ENCODE measurements around the gene ARID1B. TPM values are rescaled to one million over a fixed set of nuclear protein-coding genes. Genes with fewer than 3 reads are reported as not detected.

ARID1B gene
- total RNA-seq, 1 experiment from 2014 or later = 42.8 TPM

- Histone ChIP-seq H3K9me3 (ENCODE audit: insufficient read depth, low read depth) (0 out of 2 replicates have a peak, but pooled peaks cover 3% of the 10 kb centered on the region), H3K27me3 (ENCODE audit: insufficient read depth, low read depth) (no peaks in the 10 kb centered on the region), H3K4me3 (peak overlapping the region; percentile 96), H3K4me2 (peak overlapping the region; percentile 82), H3K27ac (peak overlapping the region; percentile 90), H4K20me1 (ENCODE audit: insufficient read depth) (0 out of 2 replicates have a peak, but pooled peaks cover 3% of the 10 kb centered on the region), H3K9me2 (ENCODE audit: insufficient read depth) (no peaks in the 10 kb centered on the region), H3K79me2 (ENCODE audit: low read depth) (peaks cover 49% of the 10 kb centered on the region), H3K36me3 (ENCODE audit: low read depth) (peaks cover 11% of the 10 kb centered on the region; the same call in 1 of the 2 replicates), H3F3A (ENCODE audit: insufficient read depth, low read depth) (peaks cover 11% of the 10 kb centered on the region; the same call in 1 of the 2 replicates), H3K4me1 (replicated peaks; ENCODE audit: insufficient read depth) (peaks cover 20% of the 10 kb centered on the region; the same call in 1 of the 2 replicates), H2AFZ (peak overlapping the region; percentile 100)
- peak; percentile 69 to 72 for DNase-seq
- ChIA-PET CTCF (interaction anchor here (0.6 kb wide), 1 partner anchor 77 kb away, joined by 9 read pairs; no protein-coding TSS in a partner anchor), POLR2A (ENCODE audit: unreplicated experiment) (interaction anchor here (0.6 to 1.2 kb wide), 3 partner anchors 50 to 245 kb away, joined by 3 to 10 read pairs (median 3); partner anchors contain the start of gene ARID1B)
- BruUV-seq (replicated peaks) = no TSS peak
- intact Hi-C loops (cut with micrococcal nuclease; ENCODE audit: unreplicated experiment) = loop anchor here (1.0 to 10.0 kb wide), 7 partner anchors 68 to 1240 kb away; no protein-coding TSS in a partner anchor
- TF ChIP-seq EZH2 (IDR thresholded peaks at IDR 0.05; ENCODE audit: low read depth) = no peak
- no peak for TF ChIP-seq CTCF (conservative IDR thresholded peaks at IDR 0.05)
Measured at GRCh38 chr6:157021993-157022740, 245.0 kb downstream of the ARID1B start.

GRCh38 chr6:157023958-157024357 lies 246.8 kb downstream of the ARID1B start:
- no peak for DNase-seq
- H3K4me1 ChIP-seq (replicated peaks; ENCODE audit: insufficient read depth) = peaks cover 20% of the 10 kb centered on the region; the same call in 1 of the 2 replicates
- CTCF ChIA-PET = no interaction called here

More at GRCh38 chr6:157023958-157024357, 246.8 kb downstream of the ARID1B start:
- peaks cover 11% of the 10 kb centered on the region; the same call in 1 of the 2 replicates for H3K36me3 ChIP-seq (ENCODE audit: low read depth)
- 0 out of 2 replicates have a peak, but pooled peaks cover 3% of the 10 kb centered on the region for H4K20me1 ChIP-seq (ENCODE audit: insufficient read depth)
- no peaks in the 10 kb centered on the region for H3K9me2 ChIP-seq (ENCODE audit: insufficient read depth)
- peaks cover 11% of the 10 kb centered on the region; the same call in 1 of the 2 replicates for H3F3A ChIP-seq (ENCODE audit: insufficient read depth, low read depth)
- H3K79me2 ChIP-seq (ENCODE audit: low read depth) = peaks cover 40% of the 10 kb centered on the region
- TF ChIP-seq CTCF (conservative IDR thresholded peaks at IDR 0.05) = no peak
- TF ChIP-seq EZH2 (IDR thresholded peaks at IDR 0.05; ENCODE audit: low read depth) = no peak
- no peak overlapping the region for H3K27ac ChIP-seq
- no peaks in the 10 kb centered on the region for H3K27me3 ChIP-seq (ENCODE audit: insufficient read depth, low read depth)
- BruUV-seq (replicated peaks) = no TSS peak
- 0 out of 2 replicates have a peak, but pooled peaks cover 3% of the 10 kb centered on the region for H3K9me3 ChIP-seq (ENCODE audit: insufficient read depth, low read depth)
- H3K4me2 ChIP-seq = no peak overlapping the region
- intact Hi-C loops (cut with micrococcal nuclease; ENCODE audit: unreplicated experiment) = loop anchor here (5.0 to 10.0 kb wide), 3 partner anchors 139 to 1242 kb away; no protein-coding TSS in a partner anchor
- no peak overlapping the region for H3K4me3 ChIP-seq
- POLR2A ChIA-PET (ENCODE audit: unreplicated experiment) = no interaction called here
- H2AFZ ChIP-seq = no peak overlapping the region

Data from PC-9 (cell line).